GM12878 (cell line): ENCODE measurements around the gene FGFR4. TPM values are rescaled to one million over a fixed set of nuclear protein-coding genes. Genes with fewer than 3 reads are reported as not detected.

Experiments
- ATAC-seq: fragments of 200-7000 bp; cut with Tn5 transposase; 3 replicates; pipeline ENCODE4 v1.9.1; 2020; ENCODE audit warnings: mild to moderate bottlenecking, moderate library complexity
- BruUV-seq: library from RNA; stranded (reverse); fragments of 400-500 nt; replicated peaks from 2 replicates; lab custom pipeline; 2021; lab: Mats Ljungman, UMichigan
- CTCF ChIA-PET: fragments of 300-600 bp; sonication (Branson Sonifier 250); formaldehyde crosslinking; extraction: SDS; loops from one replicate; lab custom pipeline; 2021; ENCODE audit warnings: inconsistent platforms; lab: Yijun Ruan, JAX
- POLR2A ChIA-PET: fragments of 350-600 bp; formaldehyde crosslinking; extraction: SDS; loops from one replicate; lab custom pipeline; 2021; ENCODE audit warnings: inconsistent platforms; lab: Charles Lee
- RAD21 ChIA-PET: fragments of 300-600 bp; sonication (Branson Sonifier 250); formaldehyde crosslinking; loops from one replicate; lab custom pipeline; 2023; ENCODE audit warnings: antibody characterized with exemption; ENCODE audit not compliant: unreplicated experiment; lab: Charles Lee
- SMC1A ChIA-PET: fragments of 300-600 bp; sonication (Branson Sonifier 250); formaldehyde crosslinking; loops from one replicate; lab custom pipeline; 2023; ENCODE audit not compliant: unreplicated experiment, uncharacterized antibody; lab: Charles Lee
- DNase-seq: peaks from one replicate; pipeline ENCODE4 v3.0.0-alpha.2; 2011; ENCODE audit warnings: low read depth, low spot score
- FAIRE-seq: peaks from 3 replicates; lab custom pipeline; 2011; peaks lifted over from hg19 to GRCh38; lab: Jason Lieb, UNC
- H2AFZ ChIP-seq: 2 replicates; pipeline ENCODE4 v1.6.0; 2011; ENCODE audit warnings: low read depth, low read length, control low read depth; ENCODE audit not compliant: control insufficient read depth
- H3K27ac ChIP-seq: 2 replicates; pipeline ENCODE4 v1.5.1; 2011; ENCODE audit warnings: control low read depth; ENCODE audit not compliant: control insufficient read depth, insufficient read depth
- H3K27me3 ChIP-seq, 2 experiments: replicated peaks in 1 of 2; 2 replicates each; pipeline versions ENCODE4 v1.6.0 to v1.6.1; 2011; ENCODE audit warnings: low read length in 1 of 2; ENCODE audit not compliant: control insufficient read depth in 2 of 2, insufficient read depth in 2 of 2
- H3K36me3 ChIP-seq, 2 experiments: 2 replicates each; pipeline ENCODE4 v1.5.1; 2011; ENCODE audit warnings: low read length in 1 of 2; ENCODE audit not compliant: control insufficient read depth in 2 of 2, insufficient read depth in 2 of 2
- H3K4me1 ChIP-seq: 2 replicates; pipeline ENCODE4 v1.6.1; 2011; ENCODE audit warnings: mild to moderate bottlenecking, low read length, moderate library complexity, mixed read lengths; ENCODE audit not compliant: control insufficient read depth, insufficient read depth
- H3K4me2 ChIP-seq: 2 replicates; pipeline ENCODE4 v1.6.0; 2011; ENCODE audit warnings: control low read depth; ENCODE audit not compliant: control insufficient read depth, insufficient read depth
- H3K4me3 ChIP-seq: fragments of 200-600 bp; sonication (generic); 2 replicates; pipeline ENCODE4 v1.5.1; 2016
- H3K79me2 ChIP-seq: 2 replicates; pipeline ENCODE4 v1.6.0; 2011; ENCODE audit warnings: low read length; ENCODE audit not compliant: control insufficient read depth, insufficient read depth
- H3K9ac ChIP-seq: 2 replicates; pipeline ENCODE4 v1.8.0; 2011; ENCODE audit warnings: low read length, control low read depth, mixed read lengths; ENCODE audit not compliant: control insufficient read depth, insufficient read depth
- H3K9me3 ChIP-seq: replicated peaks from 3 replicates; pipeline ENCODE4 v1.5.1; 2011; ENCODE audit warnings: mild to moderate bottlenecking, low read length; ENCODE audit not compliant: control insufficient read depth, insufficient read depth
- H4K20me1 ChIP-seq: 2 replicates; pipeline ENCODE4 v1.6.0; 2011; ENCODE audit not compliant: control insufficient read depth, insufficient read depth
- CHD2 ChIP-seq: IDR thresholded peaks from 2 replicates; pipeline ENCODE4 v1.6.1; 2011; ENCODE audit warnings: low read depth, low read length, improper control_type of control experiment, borderline replicate concordance
- MEF2A ChIP-seq: IDR thresholded peaks from 2 replicates; pipeline ENCODE4 v1.6.1; 2011; ENCODE audit warnings: low read depth, mild to moderate bottlenecking, low read length, moderate library complexity; ENCODE audit not compliant: insufficient read depth
- NBN ChIP-seq: fragments of 450-650 bp; IDR thresholded peaks from 2 replicates; pipeline ENCODE4 v1.6.1; 2016
- NR2C1 ChIP-seq: fragments of 450-650 bp; IDR thresholded peaks from 2 replicates; pipeline ENCODE4 v1.6.1; 2017; ENCODE audit warnings: antibody characterized with exemption, mild to moderate bottlenecking, moderate library complexity
- RAD21 ChIP-seq: IDR thresholded peaks from 2 replicates; pipeline ENCODE4 v1.6.1; 2011; ENCODE audit warnings: mild to moderate bottlenecking, low read depth, low read length, moderate library complexity; ENCODE audit not compliant: insufficient read depth
- SMAD5 ChIP-seq: IDR thresholded peaks from 2 replicates; pipeline ENCODE4 v1.6.1; 2016; ENCODE audit warnings: antibody characterized with exemption, low read depth
- STAT1 ChIP-seq: fragments of 450-650 bp; conservative IDR thresholded peaks from 2 replicates; pipeline ENCODE4 v1.6.1; 2014; ENCODE audit warnings: antibody characterized with exemption, mild to moderate bottlenecking
- whole genome bisulfite sequencing: methylation state at CpG from one replicate; pipeline ENCODE4 v1.1.6; 2016; ENCODE audit warnings: low lambda C conversion rate; ENCODE audit not compliant: insufficient replicate concordance, insufficient coverage; ENCODE audit errors: missing lambda C conversion rate; 5-methylcytosine and 5-hydroxymethylcytosine counted together
- in situ Hi-C: fragments of 300-500 bp; cut with MboI; formaldehyde crosslinking; loops from 9 replicates; pipeline ENCODE4 v1.14.3; 2018; ENCODE audit warnings: mixed read lengths
- intact Hi-C: fragments of 100-400 bp; cut with micrococcal nuclease; formaldehyde crosslinking; loops from one replicate; pipeline ENCODE4 v1.14.2; 2022; ENCODE audit not compliant: unreplicated experiment
- polyA plus RNA-seq, 11 experiments: library from polyadenylated mRNA; depleted of rRNA in 4 of 11; unstranded in 6 of 11; stranded (reverse) in 5 of 11; fragments of >200 nt; fragmentation: Nextera tagmentation in 4 of 11; fragmentation: Illumina TruSeq in 1 of 11; extraction: Ambion mirVana in 4 of 11; extraction: Trizol in 1 of 11; gene quantifications; 1 replicate in 1 of 11; 2 replicates in 10 of 11; pipeline versions ENCODE4 v1.2.1 to v1.2.3, GENCODE V29; 2011 to 2016; ENCODE audit warnings: inconsistent platforms in 2 of 11, missing spikeins in 2 of 11, low read depth in 1 of 11
- total RNA-seq, 4 experiments: library from RNA; depleted of rRNA in 3 of 4; stranded (reverse); fragments of >200 nt in 3 of 4; fragmentation: Illumina TruSeq in 1 of 4; extraction: Trizol in 1 of 4; gene quantifications; 2 replicates each; pipeline versions ENCODE4 v1.2.1 to v1.2.3, GENCODE V29; 2013 to 2021
- TF ChIP-seq, protein P1 (sequence below): fragments of 150-350 bp; IDR thresholded peaks from 2 replicates; pipeline ENCODE4 v1.6.1; 2016; ENCODE audit warnings: low read depth, low read length
- TF ChIP-seq, protein P2 (sequence below): IDR thresholded peaks from 2 replicates; pipeline ENCODE4 v1.6.1; 2011; ENCODE audit warnings: low read depth, low read length, improper control_type of control experiment, borderline replicate concordance
- TF ChIP-seq, protein P3 (sequence below): IDR thresholded peaks from 2 replicates; pipeline ENCODE4 v1.6.1; 2012; ENCODE audit warnings: low read depth, low read length, improper control_type of control experiment
- TF ChIP-seq, protein P4 (sequence below): fragments of 450-650 bp; IDR thresholded peaks from 2 replicates; pipeline ENCODE4 v1.6.1; 2017; ENCODE audit warnings: antibody characterized with exemption, mild to moderate bottlenecking, moderate library complexity

FGFR4 gene
- total and polyA plus RNA-seq, 10 of the 15 experiments (the other 5 are each of a cell fraction or from before 2014, with no cell fraction given): 0.17 to 0.77 (median 0.28) TPM; not detected in 5

DNA sequence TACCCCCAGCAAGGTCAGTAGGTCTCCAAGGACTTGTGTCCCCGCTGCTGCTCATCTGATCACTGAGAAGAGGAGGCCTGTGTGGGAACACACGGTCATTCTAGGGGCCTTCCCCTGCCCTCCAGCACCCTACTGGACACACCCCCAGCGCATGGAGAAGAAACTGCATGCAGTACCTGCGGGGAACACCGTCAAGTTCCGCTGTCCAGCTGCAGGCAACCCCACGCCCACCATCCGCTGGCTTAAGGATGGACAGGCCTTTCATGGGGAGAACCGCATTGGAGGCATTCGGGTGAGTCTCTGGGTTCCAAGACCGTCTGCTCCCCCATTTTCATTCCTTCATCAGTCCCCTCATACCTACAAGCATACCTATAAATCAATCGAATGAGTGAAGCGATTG lies 4.1 kb downstream of the FGFR4 start:
- peaks cover 0 to 4% of the 10 kb centered on the region in 2 experiments; a peak in 3 of 4 replicates for H3K27me3 ChIP-seq
- H3K36me3 ChIP-seq: no peaks in the 10 kb centered on the region
- H3K4me2 ChIP-seq: no peak overlapping the region
- no peak overlapping the region for H3K4me3 ChIP-seq
- ATAC-seq (no peak), DNase-seq (no peak), FAIRE-seq (no peak)
- POLR2A ChIA-PET: no interaction called here
- SMC1A ChIA-PET: no interaction called here
- H3K9me3 ChIP-seq: no peaks in the 10 kb centered on the region
- in situ Hi-C loops: no loop called here
- H2AFZ ChIP-seq: no peak overlapping the region
- no peaks in the 10 kb centered on the region for H3K79me2 ChIP-seq
- no peaks in the 10 kb centered on the region for H4K20me1 ChIP-seq
- BruUV-seq: no TSS peak
- H3K9ac ChIP-seq: no peak overlapping the region
- CTCF ChIA-PET: no interaction called here
- H3K27ac ChIP-seq: no peak overlapping the region
- WGBS: 54% methylated on average over 13 of the region's 13 CpGs
- intact Hi-C loops: no loop called here
- RAD21 ChIA-PET: no interaction called here
- 0 out of 2 replicates have a peak, but pooled peaks cover 2% of the 10 kb centered on the region for H3K4me1 ChIP-seq
- TF ChIP-seq, protein P1, sequence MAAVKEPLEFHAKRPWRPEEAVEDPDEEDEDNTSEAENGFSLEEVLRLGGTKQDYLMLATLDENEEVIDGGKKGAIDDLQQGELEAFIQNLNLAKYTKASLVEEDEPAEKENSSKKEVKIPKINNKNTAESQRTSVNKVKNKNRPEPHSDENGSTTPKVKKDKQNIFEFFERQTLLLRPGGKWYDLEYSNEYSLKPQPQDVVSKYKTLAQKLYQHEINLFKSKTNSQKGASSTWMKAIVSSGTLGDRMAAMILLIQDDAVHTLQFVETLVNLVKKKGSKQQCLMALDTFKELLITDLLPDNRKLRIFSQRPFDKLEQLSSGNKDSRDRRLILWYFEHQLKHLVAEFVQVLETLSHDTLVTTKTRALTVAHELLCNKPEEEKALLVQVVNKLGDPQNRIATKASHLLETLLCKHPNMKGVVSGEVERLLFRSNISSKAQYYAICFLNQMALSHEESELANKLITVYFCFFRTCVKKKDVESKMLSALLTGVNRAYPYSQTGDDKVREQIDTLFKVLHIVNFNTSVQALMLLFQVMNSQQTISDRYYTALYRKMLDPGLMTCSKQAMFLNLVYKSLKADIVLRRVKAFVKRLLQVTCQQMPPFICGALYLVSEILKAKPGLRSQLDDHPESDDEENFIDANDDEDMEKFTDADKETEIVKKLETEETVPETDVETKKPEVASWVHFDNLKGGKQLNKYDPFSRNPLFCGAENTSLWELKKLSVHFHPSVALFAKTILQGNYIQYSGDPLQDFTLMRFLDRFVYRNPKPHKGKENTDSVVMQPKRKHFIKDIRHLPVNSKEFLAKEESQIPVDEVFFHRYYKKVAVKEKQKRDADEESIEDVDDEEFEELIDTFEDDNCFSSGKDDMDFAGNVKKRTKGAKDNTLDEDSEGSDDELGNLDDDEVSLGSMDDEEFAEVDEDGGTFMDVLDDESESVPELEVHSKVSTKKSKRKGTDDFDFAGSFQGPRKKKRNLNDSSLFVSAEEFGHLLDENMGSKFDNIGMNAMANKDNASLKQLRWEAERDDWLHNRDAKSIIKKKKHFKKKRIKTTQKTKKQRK: no peak
- TF ChIP-seq, protein P2, sequence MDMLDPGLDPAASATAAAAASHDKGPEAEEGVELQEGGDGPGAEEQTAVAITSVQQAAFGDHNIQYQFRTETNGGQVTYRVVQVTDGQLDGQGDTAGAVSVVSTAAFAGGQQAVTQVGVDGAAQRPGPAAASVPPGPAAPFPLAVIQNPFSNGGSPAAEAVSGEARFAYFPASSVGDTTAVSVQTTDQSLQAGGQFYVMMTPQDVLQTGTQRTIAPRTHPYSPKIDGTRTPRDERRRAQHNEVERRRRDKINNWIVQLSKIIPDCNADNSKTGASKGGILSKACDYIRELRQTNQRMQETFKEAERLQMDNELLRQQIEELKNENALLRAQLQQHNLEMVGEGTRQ: no peak
- TF ChIP-seq NR2C1 (no peak), RAD21 (no peak), STAT1 (no peak), MEF2A (no peak), NBN (no peak), CHD2 (no peak), SMAD5 (no peak)
- TF ChIP-seq, protein P3, sequence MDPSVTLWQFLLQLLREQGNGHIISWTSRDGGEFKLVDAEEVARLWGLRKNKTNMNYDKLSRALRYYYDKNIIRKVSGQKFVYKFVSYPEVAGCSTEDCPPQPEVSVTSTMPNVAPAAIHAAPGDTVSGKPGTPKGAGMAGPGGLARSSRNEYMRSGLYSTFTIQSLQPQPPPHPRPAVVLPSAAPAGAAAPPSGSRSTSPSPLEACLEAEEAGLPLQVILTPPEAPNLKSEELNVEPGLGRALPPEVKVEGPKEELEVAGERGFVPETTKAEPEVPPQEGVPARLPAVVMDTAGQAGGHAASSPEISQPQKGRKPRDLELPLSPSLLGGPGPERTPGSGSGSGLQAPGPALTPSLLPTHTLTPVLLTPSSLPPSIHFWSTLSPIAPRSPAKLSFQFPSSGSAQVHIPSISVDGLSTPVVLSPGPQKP: no peak
- TF ChIP-seq, protein P4, sequence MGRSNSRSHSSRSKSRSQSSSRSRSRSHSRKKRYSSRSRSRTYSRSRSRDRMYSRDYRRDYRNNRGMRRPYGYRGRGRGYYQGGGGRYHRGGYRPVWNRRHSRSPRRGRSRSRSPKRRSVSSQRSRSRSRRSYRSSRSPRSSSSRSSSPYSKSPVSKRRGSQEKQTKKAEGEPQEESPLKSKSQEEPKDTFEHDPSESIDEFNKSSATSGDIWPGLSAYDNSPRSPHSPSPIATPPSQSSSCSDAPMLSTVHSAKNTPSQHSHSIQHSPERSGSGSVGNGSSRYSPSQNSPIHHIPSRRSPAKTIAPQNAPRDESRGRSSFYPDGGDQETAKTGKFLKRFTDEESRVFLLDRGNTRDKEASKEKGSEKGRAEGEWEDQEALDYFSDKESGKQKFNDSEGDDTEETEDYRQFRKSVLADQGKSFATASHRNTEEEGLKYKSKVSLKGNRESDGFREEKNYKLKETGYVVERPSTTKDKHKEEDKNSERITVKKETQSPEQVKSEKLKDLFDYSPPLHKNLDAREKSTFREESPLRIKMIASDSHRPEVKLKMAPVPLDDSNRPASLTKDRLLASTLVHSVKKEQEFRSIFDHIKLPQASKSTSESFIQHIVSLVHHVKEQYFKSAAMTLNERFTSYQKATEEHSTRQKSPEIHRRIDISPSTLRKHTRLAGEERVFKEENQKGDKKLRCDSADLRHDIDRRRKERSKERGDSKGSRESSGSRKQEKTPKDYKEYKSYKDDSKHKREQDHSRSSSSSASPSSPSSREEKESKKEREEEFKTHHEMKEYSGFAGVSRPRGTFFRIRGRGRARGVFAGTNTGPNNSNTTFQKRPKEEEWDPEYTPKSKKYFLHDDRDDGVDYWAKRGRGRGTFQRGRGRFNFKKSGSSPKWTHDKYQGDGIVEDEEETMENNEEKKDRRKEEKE: no peak
